DMS53 (cell line): Measurements from ENCODE around the gene NACAD.

ENCODE experiments used
- DNase-seq: peaks from one replicate; lab custom pipeline; 2025; lab: John Stamatoyannopoulos, UW

NACAD gene

DNA sequence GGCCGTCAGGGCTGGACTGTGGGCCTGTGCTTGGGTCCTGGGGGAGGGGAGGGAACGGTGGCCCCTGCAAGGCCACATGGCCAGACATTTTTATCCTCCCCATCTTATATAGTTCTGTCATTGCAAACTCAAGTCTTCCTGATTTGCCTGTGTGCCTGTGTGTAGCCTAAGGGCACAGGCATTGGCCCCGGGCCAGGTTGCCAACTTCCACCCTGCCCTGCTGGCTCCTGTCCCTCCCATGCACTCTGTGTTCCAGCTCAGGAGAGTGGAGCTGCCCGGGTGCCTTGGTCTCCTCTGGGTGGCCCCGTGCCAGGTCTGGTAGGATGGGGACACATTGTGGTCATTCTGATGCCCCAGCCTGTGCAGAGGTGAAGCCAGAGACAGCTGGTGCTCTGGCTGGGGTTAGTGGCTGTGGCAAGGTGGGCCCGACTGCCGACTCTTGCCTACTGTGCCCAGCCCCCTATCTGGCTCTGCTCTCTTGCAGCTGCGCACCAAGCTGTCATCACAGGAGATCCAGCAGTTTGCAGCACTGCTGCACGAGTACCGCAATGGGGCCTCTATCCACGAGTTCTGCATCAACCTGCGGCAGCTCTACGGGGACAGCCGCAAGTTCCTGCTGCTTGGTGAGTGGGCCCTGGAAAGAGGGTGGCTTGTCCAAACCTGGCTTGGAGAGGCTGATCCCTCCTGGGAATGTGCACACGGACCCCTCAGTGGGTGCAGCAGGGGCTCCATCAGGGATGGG is 14.8 kb downstream of the NACAD start:
- DNase-seq: no peak

DNA sequence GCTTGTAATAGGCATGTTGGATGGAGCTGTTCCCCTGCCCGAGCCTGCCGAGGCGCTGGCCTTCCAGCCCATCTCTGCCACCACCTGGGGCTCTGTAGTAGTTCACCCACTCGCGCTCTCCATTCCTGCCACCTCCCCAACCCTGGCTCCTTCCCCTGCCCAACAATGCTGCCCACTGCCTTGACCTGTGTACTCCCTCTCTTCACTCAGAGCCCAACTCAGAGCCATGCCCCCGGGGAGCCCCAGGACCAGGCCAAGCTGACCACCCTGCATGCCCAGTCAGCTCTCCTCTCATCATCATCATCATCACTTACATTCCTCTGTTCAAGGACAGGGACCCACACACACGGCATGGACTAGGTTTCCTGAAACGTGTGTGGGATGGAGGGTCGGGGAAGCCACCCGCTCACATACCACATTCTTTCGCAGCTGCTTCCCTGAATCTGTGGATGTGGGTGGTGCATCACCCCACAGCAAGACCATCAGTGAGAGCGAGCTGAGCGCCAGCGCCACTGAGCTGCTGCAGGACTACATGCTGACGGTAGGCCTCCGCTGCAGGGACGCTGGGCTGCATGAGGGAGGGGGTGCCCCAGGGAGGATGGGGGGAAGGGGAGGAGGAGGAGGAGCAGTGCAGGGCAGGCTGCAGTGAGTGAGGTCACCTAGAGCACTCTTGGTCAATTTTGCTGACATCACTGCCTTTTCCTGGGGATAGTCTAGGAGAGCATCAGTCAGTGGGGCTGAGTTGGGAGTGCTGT is 15.6 kb downstream of the NACAD start:
- no peak for DNase-seq

DNA sequence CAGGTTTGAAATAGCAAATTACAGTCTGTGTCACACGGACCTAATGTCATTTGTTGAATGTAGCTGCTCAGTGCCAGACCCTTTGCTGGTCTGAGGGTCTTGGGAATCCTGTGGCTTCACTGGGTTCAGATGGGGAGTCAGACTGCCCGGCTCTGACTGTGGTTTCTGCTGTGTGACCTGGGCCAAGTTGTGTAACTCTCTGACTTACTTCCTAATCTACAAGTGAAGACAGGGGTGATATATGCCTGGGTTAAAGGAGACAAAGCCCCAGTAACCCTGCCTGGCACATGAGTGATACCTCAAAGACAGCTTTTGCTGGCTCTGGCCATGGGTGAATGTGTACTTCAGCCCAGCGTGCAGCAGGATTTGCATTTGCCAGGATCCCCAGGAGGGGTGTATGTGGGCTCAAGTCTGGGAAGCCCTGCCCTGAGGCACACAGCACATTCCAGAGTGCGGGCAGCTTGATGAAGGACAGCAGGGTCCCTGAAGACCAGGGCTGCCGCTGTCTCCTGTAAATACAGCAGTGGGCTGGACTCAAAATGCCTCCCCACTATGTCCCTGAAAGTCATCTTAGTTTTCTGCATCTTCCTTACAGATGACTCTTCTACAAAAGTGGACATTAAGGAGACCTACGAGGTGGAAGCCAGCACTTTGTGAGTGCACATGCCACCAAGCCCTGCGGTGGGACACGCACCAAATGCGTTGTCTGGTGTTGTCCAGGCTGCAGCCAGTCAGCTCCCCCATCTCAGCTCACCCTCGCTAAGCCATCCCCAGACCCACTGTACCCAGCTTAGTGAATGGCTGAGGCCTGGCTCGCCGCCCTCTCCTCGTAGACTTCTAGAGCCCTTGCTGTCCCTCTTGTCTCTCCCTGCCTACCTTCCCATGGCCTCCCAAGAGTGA is 16.4 kb downstream of the NACAD start:
- DNase-seq: no peak

- DNase-seq: no peak
Observed at GRCh38 chr7:45071528-45071927, 17.2 kb downstream of the NACAD start.

GRCh38 chr7:45070254-45070642 is 18.5 kb downstream of the NACAD start:
- DNase-seq: no peak

DNA sequence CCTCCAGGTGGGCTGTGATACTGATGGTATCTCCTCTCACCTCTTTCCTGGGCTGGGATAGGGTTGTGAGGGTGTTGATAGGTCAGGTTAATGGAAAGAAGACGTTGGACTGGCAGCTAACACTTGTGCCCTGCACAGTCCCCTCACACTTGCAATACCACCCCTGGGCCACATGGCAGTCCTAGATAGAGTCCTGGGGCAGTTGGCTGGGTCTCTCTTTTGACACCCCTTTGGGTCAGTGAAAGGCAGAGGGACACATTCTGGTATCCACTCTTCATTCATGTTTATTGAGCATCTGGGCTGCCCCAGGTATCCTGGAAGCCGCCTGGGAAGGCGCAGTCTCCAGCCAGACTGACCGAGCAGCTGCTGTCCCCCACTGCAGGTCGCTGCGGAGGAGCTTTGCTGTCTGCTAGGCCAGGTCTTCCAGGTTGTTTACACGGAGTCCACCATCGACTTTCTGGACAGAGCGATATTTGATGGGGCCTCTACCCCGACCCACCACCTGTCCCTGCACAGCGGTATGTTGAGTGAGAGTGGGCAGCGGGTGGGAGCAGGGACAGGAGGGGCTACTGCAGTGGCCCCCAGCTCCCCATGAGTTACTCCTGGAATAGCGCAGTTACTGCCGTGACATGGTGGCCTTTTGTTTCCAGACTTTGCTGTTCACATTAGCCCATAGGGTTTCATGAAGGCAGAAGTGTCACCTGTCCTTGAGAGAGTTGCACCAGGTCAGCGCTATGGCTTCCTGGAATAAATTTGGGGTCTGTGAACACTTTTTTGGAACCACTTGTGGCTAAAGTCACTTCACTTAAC is 19.1 kb downstream of the NACAD start:
- no peak for DNase-seq

- DNase-seq: no peak
Observed at GRCh38 chr7:45068236-45069023, 20.3 kb downstream of the NACAD start.

GRCh38 chr7:45067582-45067981 is 21.2 kb downstream of the NACAD start:
- no peak for DNase-seq

DNA sequence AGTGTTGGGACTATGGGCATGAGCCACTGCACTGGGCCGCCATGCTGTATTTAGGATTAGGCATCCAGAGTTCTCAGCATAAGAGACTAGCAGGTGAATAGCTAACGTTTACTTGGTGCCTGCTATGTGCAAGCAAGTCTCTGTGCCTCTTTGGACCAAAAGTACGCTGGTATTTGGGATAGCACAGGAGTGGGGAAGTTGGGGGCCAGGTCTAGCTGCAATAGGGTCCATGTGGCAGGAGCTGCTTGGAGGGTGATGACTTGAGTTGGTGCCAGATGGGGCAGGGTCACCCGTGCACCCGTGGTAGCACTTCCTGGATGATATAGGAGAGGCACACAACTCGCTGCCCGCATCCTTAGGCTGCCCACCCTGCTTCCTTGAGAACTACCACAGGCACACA is 22.4 kb downstream of the NACAD start:
- no peak for DNase-seq

DNA sequence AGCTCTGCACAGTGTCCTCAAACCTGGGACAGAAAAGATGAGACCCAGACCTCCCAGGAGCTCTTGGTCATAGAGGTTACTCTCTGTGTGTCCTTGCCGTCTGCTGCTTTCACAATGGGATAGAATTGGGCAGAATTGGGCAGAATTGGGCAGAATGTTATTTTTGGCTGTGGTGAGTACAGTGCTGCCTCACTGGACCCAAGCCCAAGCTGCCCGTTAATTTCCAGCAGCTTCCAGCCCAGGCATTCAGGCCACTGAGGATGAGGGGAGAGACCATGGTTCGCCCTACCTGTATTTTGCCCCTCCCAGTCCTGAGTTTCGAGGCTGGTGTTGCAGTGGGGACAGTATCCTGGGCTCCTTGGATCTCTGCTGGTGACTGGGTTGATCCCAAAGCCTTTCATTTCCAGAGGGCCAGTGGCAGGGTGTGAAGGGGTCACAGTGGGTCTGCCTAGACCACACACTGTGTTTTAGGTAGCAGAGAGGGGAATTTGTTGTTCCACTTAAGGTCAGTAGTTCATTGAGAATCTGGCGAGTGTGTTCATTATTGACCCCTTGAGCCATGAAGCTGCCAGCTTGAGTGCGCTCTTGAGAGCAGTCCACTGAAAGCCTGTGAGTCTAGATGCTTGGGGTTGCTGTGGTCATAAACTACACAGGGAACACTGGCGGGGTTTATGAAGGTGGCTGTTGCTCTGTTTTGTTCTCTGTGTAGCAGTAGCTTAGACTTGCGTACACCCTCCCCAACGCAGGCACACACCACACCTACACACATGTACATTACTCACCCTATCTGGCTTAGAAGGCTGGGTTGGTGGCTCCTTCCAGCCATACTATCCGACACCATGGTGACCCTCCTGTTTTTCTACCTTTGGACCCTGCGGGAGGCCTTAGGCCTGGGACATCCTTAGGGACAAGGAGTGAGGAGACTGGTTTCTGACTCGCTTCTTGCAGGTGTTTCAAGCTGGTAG is 23.5 kb downstream of the NACAD start:
- DNase-seq: no peak

- DNase-seq: no peak
Observed at GRCh38 chr7:45064047-45064725, 24.6 kb downstream of the NACAD start.

GRCh38 chr7:45061806-45062425 is 26.9 kb downstream of the NACAD start:
- no peak for DNase-seq

DNA sequence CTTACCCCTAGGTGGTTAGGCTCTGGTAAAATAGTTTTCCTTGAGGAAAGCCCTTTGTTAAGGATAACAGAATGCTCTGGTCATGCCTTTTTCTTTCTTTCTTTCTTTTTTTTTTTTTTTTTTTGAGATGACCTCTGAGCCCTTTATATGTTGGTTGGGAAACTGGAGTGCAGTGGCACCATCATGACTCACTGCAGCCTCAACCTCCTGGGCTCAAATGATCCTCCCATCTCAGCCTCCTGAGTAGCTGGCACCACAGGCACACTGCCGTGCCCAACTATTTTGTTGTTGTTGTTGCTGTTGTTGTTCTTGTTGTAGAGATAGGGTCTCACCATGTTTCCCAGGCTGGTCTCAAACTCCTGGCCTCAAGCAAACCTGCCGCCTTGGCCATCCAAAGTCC is 27.4 kb downstream of the NACAD start:
- DNase-seq: no peak

- DNase-seq: no peak
Observed at GRCh38 chr7:45060295-45060694, 28.5 kb downstream of the NACAD start.

- no peak for DNase-seq
Observed at GRCh38 chr7:45057878-45058277, 30.9 kb downstream of the NACAD start.

DNA sequence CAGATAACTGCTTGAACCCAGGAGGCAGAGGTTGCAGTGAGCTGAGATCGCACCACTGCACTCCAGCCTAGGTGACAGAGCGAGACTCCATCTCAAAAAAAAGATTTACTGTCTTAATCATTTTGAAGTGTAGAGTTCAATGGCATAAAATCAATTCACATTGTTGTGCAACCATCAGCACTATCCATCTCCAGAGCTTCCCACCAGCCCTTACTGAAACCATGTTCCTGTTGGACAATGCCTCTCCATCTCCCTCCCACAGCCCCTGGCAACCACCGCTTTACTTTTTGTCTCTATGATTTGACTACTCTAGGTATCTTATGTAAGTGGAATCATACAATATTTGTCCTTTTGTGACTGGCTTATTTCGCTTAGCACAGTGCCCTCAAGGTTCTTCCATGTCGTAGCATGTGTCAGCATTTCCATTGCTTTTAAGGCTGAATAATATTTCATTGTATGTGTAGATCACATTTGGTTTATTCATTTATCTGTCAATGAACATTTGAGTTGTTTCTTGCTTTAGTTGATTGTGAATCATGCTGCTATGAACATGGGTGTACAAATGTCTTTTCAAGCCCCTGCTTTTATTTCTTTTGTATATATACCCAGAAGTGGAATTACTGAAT is 33.1 kb downstream of the NACAD start:
- DNase-seq: no peak

DNA sequence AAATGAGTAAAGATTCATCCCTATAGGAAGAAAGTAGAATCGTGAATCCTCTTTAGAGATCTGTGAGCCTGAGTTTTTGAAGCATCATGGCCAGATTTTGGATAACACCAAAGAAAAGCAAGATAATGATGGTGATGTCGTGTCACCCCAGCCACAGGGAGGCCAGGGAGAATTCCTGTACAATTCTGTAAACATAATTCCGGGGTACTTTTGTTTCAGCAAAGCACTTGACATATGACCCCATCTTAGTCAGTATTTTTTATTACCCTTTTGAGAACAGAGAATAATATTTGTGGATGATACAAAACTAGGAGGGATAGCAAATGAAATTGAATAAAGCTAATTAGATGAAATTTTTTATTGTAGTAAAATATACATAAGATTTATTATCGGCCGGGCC is 33.8 kb downstream of the NACAD start:
- DNase-seq: no peak

DNA sequence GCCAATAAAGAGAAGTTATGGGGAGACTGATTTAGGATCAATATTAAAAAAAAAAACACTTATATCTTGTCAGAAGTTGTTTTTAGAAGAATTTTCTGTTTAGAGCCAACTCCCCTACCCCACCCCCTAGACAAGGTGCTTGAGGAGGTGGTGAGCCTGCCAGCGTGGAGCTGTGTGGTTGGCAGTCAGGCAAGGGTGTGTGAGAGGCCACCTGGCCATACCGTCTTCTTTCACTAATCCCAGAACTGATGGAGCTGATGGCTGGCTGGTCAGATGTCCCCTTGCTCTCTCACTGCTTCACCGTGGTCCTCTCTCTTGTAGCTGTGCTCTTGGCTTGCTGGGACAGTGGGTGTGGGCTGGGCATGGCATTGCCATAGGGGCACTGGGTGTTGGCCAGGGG is 34.3 kb downstream of the NACAD start:
- DNase-seq: no peak
